ENCODE results near the gene CMKLR1. TPM values are rescaled to one million over a fixed set of nuclear protein-coding genes. Genes with fewer than 3 reads are reported as not detected.

Gene CMKLR1
- total and polyA plus RNA-seq, 9 of the 15 experiments (the other 6 are each of a cell fraction or from before 2014, with no cell fraction given) = 0.11 to 1.4 (median 0.20) TPM

DNA sequence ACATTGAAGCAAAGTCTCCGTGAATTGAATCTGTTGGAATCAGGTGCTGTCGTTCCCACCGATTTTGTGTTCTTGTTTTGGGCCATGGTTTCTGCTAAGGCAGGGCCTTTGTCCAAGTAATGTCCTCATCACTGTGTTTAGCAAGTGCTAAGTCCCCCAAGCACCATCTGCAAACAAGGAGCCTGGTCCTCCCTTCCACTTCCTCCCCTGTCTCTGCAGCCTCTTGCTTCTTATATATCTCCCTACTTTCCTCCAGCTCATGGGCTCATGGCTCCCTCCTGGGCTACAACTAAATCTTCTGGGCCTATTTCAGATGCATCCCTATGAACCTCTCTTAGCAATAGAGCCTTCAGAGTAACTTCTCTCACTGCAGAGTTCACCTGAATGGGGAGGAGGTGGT lies 25.8 kb upstream of the CMKLR1 start:
- no TSS peak for BruUV-seq (replicated peaks)
- Histone ChIP-seq H2AFZ (ENCODE audit: low read depth, low read length) (no peak overlapping the region), H3K27ac (ENCODE audit: extremely low read depth, low read depth, low read length) (no peak overlapping the region), H3K9me1 (ENCODE audit: control insufficient read depth, insufficient read depth, low read length) (no peaks in the 10 kb centered on the region), H3K4me2 (ENCODE audit: insufficient read depth, low read length) (no peak overlapping the region), H3K9me3 (replicated peaks; ENCODE audit: control insufficient read depth, insufficient read depth, low read depth, low read length) (no peaks in the 10 kb centered on the region), H3K9ac (ENCODE audit: insufficient read depth in 1 of 2, low read depth in 2 of 2, low read length in 2 of 2) (no peak overlapping the region), H3K4me3 (no peak overlapping the region), H3K27me3 (ENCODE audit: control insufficient read depth in 2 of 2, insufficient read depth in 2 of 2, low read length in 2 of 2) (peaks cover 5 to 33% of the 10 kb centered on the region in 2 experiments; a peak in 4 of 5 replicates), H3K36me3 (ENCODE audit: control insufficient read depth, insufficient read depth, low read length) (no peaks in the 10 kb centered on the region), H3K4me1 (replicated peaks in 1 of 2; ENCODE audit: control insufficient read depth in 2 of 2, insufficient read depth in 2 of 2, low read length in 2 of 2) (no peaks in the 10 kb centered on the region), H4K20me1 (replicated peaks; ENCODE audit: control insufficient read depth, insufficient read depth, low read length) (no peaks in the 10 kb centered on the region), H3K79me2 (ENCODE audit: control insufficient read depth, insufficient read depth, low read length) (no peaks in the 10 kb centered on the region)
- CTCF ChIA-PET (ENCODE audit: low intra/inter-chr PET ratio) = no interaction called here
- in situ Hi-C loops (cut with MboI) = no loop called here
- 2% methylated on average over 3 of the region's 3 CpGs for WGBS (ENCODE audit: insufficient coverage, low coverage, missing lambda C conversion rate)
- DNase-seq (ENCODE audit: extremely low read depth in 1 of 4, low spot score in 3 of 4) = no peak
- POLR2A ChIA-PET = interaction anchor here (1.1 kb wide), 1 partner anchor 11 kb away, joined by 3 read pairs; no protein-coding TSS in a partner anchor
- FAIRE-seq = no peak
- no peak for ATAC-seq
- intact Hi-C loops (cut with micrococcal nuclease) = no loop called here
- TF ChIP-seq THRA (IDR thresholded peaks at IDR 0.05) (no peak), ZNF277 (CRISPR knock-in tag; IDR thresholded peaks at IDR 0.05; ENCODE audit: borderline replicate concordance) (no peak), CREB1 (IDR thresholded peaks at IDR 0.05) (no peak), CREB1 (CRISPR knock-in tag; IDR thresholded peaks at IDR 0.05) (no peak), PHF8 (IDR thresholded peaks at IDR 0.05; ENCODE audit: borderline replicate concordance, low read length) (no peak), MCM3 (IDR thresholded peaks at IDR 0.05) (no peak), ZNF263 (CRISPR knock-in tag; IDR thresholded peaks at IDR 0.05; ENCODE audit: borderline replicate concordance) (no peak), ESRRB (CRISPR knock-in tag; IDR thresholded peaks at IDR 0.05; ENCODE audit: borderline replicate concordance) (no peak), ZSCAN32 (CRISPR knock-in tag; IDR thresholded peaks at IDR 0.05) (no peak)
- TF ChIP-seq, protein P1, sequence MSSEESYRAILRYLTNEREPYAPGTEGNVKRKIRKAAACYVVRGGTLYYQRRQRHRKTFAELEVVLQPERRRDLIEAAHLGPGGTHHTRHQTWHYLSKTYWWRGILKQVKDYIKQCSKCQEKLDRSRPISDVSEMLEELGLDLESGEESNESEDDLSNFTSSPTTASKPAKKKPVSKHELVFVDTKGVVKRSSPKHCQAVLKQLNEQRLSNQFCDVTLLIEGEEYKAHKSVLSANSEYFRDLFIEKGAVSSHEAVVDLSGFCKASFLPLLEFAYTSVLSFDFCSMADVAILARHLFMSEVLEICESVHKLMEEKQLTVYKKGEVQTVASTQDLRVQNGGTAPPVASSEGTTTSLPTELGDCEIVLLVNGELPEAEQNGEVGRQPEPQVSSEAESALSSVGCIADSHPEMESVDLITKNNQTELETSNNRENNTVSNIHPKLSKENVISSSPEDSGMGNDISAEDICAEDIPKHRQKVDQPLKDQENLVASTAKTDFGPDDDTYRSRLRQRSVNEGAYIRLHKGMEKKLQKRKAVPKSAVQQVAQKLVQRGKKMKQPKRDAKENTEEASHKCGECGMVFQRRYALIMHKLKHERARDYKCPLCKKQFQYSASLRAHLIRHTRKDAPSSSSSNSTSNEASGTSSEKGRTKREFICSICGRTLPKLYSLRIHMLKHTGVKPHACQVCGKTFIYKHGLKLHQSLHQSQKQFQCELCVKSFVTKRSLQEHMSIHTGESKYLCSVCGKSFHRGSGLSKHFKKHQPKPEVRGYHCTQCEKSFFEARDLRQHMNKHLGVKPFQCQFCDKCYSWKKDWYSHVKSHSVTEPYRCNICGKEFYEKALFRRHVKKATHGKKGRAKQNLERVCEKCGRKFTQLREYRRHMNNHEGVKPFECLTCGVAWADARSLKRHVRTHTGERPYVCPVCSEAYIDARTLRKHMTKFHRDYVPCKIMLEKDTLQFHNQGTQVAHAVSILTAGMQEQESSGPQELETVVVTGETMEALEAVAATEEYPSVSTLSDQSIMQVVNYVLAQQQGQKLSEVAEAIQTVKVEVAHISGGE (CRISPR knock-in tag; IDR thresholded peaks at IDR 0.05) = no peak
- TF ChIP-seq, protein P2, sequence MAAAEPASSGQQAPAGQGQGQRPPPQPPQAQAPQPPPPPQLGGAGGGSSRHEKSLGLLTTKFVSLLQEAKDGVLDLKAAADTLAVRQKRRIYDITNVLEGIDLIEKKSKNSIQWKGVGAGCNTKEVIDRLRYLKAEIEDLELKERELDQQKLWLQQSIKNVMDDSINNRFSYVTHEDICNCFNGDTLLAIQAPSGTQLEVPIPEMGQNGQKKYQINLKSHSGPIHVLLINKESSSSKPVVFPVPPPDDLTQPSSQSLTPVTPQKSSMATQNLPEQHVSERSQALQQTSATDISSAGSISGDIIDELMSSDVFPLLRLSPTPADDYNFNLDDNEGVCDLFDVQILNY (CRISPR knock-in tag; IDR thresholded peaks at IDR 0.05) = no peak
- TF ChIP-seq, protein P3, sequence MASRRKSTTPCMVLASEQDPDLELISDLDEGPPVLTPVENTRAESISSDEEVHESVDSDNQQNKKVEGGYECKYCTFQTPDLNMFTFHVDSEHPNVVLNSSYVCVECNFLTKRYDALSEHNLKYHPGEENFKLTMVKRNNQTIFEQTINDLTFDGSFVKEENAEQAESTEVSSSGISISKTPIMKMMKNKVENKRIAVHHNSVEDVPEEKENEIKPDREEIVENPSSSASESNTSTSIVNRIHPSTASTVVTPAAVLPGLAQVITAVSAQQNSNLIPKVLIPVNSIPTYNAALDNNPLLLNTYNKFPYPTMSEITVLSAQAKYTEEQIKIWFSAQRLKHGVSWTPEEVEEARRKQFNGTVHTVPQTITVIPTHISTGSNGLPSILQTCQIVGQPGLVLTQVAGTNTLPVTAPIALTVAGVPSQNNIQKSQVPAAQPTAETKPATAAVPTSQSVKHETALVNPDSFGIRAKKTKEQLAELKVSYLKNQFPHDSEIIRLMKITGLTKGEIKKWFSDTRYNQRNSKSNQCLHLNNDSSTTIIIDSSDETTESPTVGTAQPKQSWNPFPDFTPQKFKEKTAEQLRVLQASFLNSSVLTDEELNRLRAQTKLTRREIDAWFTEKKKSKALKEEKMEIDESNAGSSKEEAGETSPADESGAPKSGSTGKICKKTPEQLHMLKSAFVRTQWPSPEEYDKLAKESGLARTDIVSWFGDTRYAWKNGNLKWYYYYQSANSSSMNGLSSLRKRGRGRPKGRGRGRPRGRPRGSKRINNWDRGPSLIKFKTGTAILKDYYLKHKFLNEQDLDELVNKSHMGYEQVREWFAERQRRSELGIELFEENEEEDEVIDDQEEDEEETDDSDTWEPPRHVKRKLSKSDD (conservative IDR thresholded peaks at IDR 0.05; ENCODE audit: low read length) = no peak

Measured in K562 (cell line).